ENCODE results near the gene HBEGF. TPM values are rescaled to one million over a fixed set of nuclear protein-coding genes. Genes with fewer than 3 reads are reported as not detected.

The HBEGF gene
- total RNA-seq = 7.2 and 8.3 TPM in 2 replicates
- polyA plus RNA-seq = 6.7 and 7.9 TPM in 2 replicates

- Histone ChIP-seq H3K36me3 (replicated peaks; ENCODE audit: insufficient read depth, low read depth) (no peaks in the 10 kb centered on the region), H3K4me3 (peak within 1 kb of the TSS; percentile 98), H3K27ac (peak within 1 kb of the TSS; percentile 51), H4K20me1 (ENCODE audit: insufficient read depth, poor library complexity, severe bottlenecking) (no peaks in the 10 kb centered on the region), H2AFZ (peak within 1 kb of the TSS; percentile 90), H3K9me2 (replicated peaks; ENCODE audit: insufficient read depth) (no peaks in the 10 kb centered on the region), H3K27me3 (no peaks in the 10 kb centered on the region), H3K9me3 (ENCODE audit: low read depth) (no peaks in the 10 kb centered on the region), H3K79me2 (no peaks in the 10 kb centered on the region), H3K4me1 (ENCODE audit: insufficient read depth) (peaks cover 12% of the 10 kb centered on the region), H3K4me2 (peak within 1 kb of the TSS; percentile 98)
- no peak for TF ChIP-seq EZH2phosphoT487 (IDR thresholded peaks at IDR 0.05; ENCODE audit: low read depth, severe bottlenecking, unreplicated experiment)
- peak; percentile 48 for TF ChIP-seq CTCF (IDR thresholded peaks at IDR 0.05; ENCODE audit: poor library complexity)
- TF ChIP-seq EZH2 (IDR thresholded peaks at IDR 0.05; ENCODE audit: borderline replicate concordance) = no peak
- peak; percentile 92 for DNase-seq (ENCODE audit: low spot score)
- 3% methylated on average over 35 of the region's 72 CpGs for whole genome bisulfite sequencing (ENCODE audit: low lambda C conversion rate, missing lambda C conversion rate)
These were observed at the start of gene HBEGF for GRCh38 chr5:140346348-140347221. TSS of gene HBEGF (minus strand) at chr5:140346603. CDS start at chr5:140346328, 275 bp downstream.

- H3K4me2 ChIP-seq = no peak overlapping the region
- no peak overlapping the region for H3K4me3 ChIP-seq
- no peak for DNase-seq (ENCODE audit: low spot score)
- no peaks in the 10 kb centered on the region for H4K20me1 ChIP-seq (ENCODE audit: insufficient read depth, poor library complexity, severe bottlenecking)
- 91% methylated on average over 2 of the region's 2 CpGs for WGBS (ENCODE audit: low lambda C conversion rate, missing lambda C conversion rate)
- H3K27me3 ChIP-seq = no peaks in the 10 kb centered on the region
- H3K9me3 ChIP-seq (ENCODE audit: low read depth) = no peaks in the 10 kb centered on the region
- TF ChIP-seq CTCF (IDR thresholded peaks at IDR 0.05; ENCODE audit: poor library complexity) = no peak
- no peak for TF ChIP-seq EZH2 (IDR thresholded peaks at IDR 0.05; ENCODE audit: borderline replicate concordance)
- TF ChIP-seq EZH2phosphoT487 (IDR thresholded peaks at IDR 0.05; ENCODE audit: low read depth, severe bottlenecking, unreplicated experiment) = no peak
- no peaks in the 10 kb centered on the region for H3K36me3 ChIP-seq (replicated peaks; ENCODE audit: insufficient read depth, low read depth)
- H3K9me2 ChIP-seq (replicated peaks; ENCODE audit: insufficient read depth) = no peaks in the 10 kb centered on the region
- H3K79me2 ChIP-seq = peaks cover 3% of the 10 kb centered on the region
- H2AFZ ChIP-seq = no peak overlapping the region
- no peaks in the 10 kb centered on the region for H3K4me1 ChIP-seq (ENCODE audit: insufficient read depth)
- H3K27ac ChIP-seq = no peak overlapping the region
These were observed 47.3 kb upstream of the HBEGF start for GRCh38 chr5:140393738-140394137.

GRCh38 chr5:140391732-140392131, 45.3 kb upstream of the HBEGF start:
- Histone ChIP-seq H3K4me1 (ENCODE audit: insufficient read depth) (no peaks in the 10 kb centered on the region), H3K4me2 (no peak overlapping the region), H3K4me3 (no peak overlapping the region), H3K9me3 (ENCODE audit: low read depth) (no peaks in the 10 kb centered on the region), H3K36me3 (replicated peaks; ENCODE audit: insufficient read depth, low read depth) (no peaks in the 10 kb centered on the region), H3K9me2 (replicated peaks; ENCODE audit: insufficient read depth) (no peaks in the 10 kb centered on the region), H3K27me3 (no peaks in the 10 kb centered on the region), H4K20me1 (ENCODE audit: insufficient read depth, poor library complexity, severe bottlenecking) (no peaks in the 10 kb centered on the region), H3K27ac (no peak overlapping the region), H3K79me2 (no peaks in the 10 kb centered on the region), H2AFZ (no peak overlapping the region)
- no peak for DNase-seq (ENCODE audit: low spot score)
- WGBS (ENCODE audit: low lambda C conversion rate, missing lambda C conversion rate) = 100% methylated on average over 1 of the region's 1 CpG
- TF ChIP-seq CTCF (IDR thresholded peaks at IDR 0.05; ENCODE audit: poor library complexity) (no peak), EZH2 (IDR thresholded peaks at IDR 0.05; ENCODE audit: borderline replicate concordance) (no peak), EZH2phosphoT487 (IDR thresholded peaks at IDR 0.05; ENCODE audit: low read depth, severe bottlenecking, unreplicated experiment) (no peak)
